Uterus (tissue), 2 donors: Measurements from ENCODE around the gene RAB22A.

Experiments used
- POLR2A ChIP-seq, 2 donors: fragments of 450-650 bp; IDR thresholded peaks; one replicate each; pipeline ENCODE4 v1.6.1; 2016; ENCODE audit warnings: antibody characterized with exemption in 2 of 2, mild to moderate bottlenecking in 1 of 2, moderate library complexity in 1 of 2
- TF ChIP-seq, protein P1 (sequence below), 4 experiments: fragments of 200-600 bp in 2 of 4; fragments of 450-650 bp in 2 of 4; sonication (generic) in 2 of 4; IDR thresholded peaks; one replicate each; pipeline ENCODE4 v1.5.1; 2016 to 2019; ENCODE audit warnings: antibody characterized with exemption in 4 of 4, mild to moderate bottlenecking in 2 of 4, moderate library complexity in 1 of 4

DNA sequence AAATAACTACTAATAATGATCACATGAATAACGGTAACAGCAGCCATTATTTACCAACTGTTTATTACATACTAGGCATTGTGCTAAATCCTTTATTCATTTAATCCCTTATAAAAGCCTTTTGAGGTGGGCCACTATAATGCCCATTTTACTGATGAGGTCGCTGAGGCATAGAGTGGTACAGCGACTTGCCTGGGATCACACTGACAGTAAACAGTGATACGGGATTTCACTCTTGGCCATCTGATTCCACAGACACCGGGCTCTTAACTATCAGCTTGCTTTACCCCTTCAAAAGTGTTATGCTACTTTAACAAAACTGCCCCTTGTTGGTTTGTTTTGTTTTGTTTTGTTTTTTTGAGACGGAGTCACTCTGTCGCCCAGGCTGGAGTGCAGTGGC, 2.2 kb upstream of the RAB22A start:
- TF ChIP-seq, protein P1, sequence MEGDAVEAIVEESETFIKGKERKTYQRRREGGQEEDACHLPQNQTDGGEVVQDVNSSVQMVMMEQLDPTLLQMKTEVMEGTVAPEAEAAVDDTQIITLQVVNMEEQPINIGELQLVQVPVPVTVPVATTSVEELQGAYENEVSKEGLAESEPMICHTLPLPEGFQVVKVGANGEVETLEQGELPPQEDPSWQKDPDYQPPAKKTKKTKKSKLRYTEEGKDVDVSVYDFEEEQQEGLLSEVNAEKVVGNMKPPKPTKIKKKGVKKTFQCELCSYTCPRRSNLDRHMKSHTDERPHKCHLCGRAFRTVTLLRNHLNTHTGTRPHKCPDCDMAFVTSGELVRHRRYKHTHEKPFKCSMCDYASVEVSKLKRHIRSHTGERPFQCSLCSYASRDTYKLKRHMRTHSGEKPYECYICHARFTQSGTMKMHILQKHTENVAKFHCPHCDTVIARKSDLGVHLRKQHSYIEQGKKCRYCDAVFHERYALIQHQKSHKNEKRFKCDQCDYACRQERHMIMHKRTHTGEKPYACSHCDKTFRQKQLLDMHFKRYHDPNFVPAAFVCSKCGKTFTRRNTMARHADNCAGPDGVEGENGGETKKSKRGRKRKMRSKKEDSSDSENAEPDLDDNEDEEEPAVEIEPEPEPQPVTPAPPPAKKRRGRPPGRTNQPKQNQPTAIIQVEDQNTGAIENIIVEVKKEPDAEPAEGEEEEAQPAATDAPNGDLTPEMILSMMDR (IDR thresholded peaks at IDR 0.05), result no peak
- TF ChIP-seq POLR2A (IDR thresholded peaks at IDR 0.05), result no peak
